ENCODE results near the gene SPATA21.

- TF ChIP-seq CTCF (conservative IDR thresholded peaks at IDR 0.05; ENCODE audit: low read depth in 2 of 2) (no peak), POLR2AphosphoS5 (IDR thresholded peaks at IDR 0.05; ENCODE audit: low read depth) (no peak), EZH2 (IDR thresholded peaks at IDR 0.05; ENCODE audit: low read depth, unreplicated experiment) (no peak), EZH2phosphoT487 (IDR thresholded peaks at IDR 0.05; ENCODE audit: unreplicated experiment) (no peak), JUNB (IDR thresholded peaks at IDR 0.05; ENCODE audit: unreplicated experiment) (no peak), CREB1 (CRISPR knock-in tag; IDR thresholded peaks at IDR 0.05; ENCODE audit: low read depth) (no peak), ZNF114 (CRISPR knock-in tag; IDR thresholded peaks at IDR 0.05) (no peak), NANOG (IDR thresholded peaks at IDR 0.05; ENCODE audit: borderline replicate concordance) (no peak), STAT1 (IDR thresholded peaks at IDR 0.05; ENCODE audit: unreplicated experiment) (no peak), ETS1 (IDR thresholded peaks at IDR 0.05) (no peak)
- TF ChIP-seq, protein P1, sequence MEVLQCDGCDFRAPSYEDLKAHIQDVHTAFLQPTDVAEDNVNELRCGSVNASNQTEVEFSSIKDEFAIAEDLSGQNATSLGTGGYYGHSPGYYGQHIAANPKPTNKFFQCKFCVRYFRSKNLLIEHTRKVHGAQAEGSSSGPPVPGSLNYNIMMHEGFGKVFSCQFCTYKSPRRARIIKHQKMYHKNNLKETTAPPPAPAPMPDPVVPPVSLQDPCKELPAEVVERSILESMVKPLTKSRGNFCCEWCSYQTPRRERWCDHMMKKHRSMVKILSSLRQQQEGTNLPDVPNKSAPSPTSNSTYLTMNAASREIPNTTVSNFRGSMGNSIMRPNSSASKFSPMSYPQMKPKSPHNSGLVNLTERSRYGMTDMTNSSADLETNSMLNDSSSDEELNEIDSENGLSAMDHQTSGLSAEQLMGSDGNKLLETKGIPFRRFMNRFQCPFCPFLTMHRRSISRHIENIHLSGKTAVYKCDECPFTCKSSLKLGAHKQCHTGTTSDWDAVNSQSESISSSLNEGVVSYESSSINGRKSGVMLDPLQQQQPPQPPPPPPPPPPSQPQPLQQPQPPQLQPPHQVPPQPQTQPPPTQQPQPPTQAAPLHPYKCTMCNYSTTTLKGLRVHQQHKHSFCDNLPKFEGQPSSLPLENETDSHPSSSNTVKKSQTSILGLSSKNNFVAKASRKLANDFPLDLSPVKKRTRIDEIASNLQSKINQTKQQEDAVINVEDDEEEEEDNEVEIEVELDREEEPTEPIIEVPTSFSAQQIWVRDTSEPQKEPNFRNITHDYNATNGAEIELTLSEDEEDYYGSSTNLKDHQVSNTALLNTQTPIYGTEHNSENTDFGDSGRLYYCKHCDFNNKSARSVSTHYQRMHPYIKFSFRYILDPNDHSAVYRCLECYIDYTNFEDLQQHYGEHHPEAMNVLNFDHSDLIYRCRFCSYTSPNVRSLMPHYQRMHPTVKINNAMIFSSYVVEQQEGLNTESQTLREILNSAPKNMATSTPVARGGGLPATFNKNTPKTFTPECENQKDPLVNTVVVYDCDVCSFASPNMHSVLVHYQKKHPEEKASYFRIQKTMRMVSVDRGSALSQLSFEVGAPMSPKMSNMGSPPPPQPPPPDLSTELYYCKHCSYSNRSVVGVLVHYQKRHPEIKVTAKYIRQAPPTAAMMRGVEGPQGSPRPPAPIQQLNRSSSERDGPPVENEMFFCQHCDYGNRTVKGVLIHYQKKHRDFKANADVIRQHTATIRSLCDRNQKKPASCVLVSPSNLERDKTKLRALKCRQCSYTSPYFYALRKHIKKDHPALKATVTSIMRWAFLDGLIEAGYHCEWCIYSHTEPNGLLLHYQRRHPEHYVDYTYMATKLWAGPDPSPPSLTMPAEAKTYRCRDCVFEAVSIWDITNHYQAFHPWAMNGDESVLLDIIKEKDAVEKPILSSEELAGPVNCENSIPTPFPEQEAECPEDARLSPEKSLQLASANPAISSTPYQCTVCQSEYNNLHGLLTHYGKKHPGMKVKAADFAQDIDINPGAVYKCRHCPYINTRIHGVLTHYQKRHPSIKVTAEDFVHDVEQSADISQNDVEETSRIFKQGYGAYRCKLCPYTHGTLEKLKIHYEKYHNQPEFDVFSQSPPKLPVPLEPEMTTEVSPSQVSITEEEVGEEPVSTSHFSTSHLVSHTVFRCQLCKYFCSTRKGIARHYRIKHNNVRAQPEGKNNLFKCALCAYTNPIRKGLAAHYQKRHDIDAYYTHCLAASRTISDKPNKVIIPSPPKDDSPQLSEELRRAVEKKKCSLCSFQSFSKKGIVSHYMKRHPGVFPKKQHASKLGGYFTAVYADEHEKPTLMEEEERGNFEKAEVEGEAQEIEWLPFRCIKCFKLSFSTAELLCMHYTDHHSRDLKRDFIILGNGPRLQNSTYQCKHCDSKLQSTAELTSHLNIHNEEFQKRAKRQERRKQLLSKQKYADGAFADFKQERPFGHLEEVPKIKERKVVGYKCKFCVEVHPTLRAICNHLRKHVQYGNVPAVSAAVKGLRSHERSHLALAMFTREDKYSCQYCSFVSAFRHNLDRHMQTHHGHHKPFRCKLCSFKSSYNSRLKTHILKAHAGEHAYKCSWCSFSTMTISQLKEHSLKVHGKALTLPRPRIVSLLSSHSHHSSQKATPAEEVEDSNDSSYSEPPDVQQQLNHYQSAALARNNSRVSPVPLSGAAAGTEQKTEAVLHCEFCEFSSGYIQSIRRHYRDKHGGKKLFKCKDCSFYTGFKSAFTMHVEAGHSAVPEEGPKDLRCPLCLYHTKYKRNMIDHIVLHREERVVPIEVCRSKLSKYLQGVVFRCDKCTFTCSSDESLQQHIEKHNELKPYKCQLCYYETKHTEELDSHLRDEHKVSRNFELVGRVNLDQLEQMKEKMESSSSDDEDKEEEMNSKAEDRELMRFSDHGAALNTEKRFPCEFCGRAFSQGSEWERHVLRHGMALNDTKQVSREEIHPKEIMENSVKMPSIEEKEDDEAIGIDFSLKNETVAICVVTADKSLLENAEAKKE (CRISPR knock-in tag; IDR thresholded peaks at IDR 0.05): no peak
- TF ChIP-seq, protein P2, sequence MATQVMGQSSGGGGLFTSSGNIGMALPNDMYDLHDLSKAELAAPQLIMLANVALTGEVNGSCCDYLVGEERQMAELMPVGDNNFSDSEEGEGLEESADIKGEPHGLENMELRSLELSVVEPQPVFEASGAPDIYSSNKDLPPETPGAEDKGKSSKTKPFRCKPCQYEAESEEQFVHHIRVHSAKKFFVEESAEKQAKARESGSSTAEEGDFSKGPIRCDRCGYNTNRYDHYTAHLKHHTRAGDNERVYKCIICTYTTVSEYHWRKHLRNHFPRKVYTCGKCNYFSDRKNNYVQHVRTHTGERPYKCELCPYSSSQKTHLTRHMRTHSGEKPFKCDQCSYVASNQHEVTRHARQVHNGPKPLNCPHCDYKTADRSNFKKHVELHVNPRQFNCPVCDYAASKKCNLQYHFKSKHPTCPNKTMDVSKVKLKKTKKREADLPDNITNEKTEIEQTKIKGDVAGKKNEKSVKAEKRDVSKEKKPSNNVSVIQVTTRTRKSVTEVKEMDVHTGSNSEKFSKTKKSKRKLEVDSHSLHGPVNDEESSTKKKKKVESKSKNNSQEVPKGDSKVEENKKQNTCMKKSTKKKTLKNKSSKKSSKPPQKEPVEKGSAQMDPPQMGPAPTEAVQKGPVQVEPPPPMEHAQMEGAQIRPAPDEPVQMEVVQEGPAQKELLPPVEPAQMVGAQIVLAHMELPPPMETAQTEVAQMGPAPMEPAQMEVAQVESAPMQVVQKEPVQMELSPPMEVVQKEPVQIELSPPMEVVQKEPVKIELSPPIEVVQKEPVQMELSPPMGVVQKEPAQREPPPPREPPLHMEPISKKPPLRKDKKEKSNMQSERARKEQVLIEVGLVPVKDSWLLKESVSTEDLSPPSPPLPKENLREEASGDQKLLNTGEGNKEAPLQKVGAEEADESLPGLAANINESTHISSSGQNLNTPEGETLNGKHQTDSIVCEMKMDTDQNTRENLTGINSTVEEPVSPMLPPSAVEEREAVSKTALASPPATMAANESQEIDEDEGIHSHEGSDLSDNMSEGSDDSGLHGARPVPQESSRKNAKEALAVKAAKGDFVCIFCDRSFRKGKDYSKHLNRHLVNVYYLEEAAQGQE (IDR thresholded peaks at IDR 0.05; ENCODE audit: unreplicated experiment): no peak
These were observed 42.2 kb downstream of the SPATA21 start for GRCh38 chr1:16394977-16395376.
